Activated T-cell treated with anti-CD3 and anti-CD28 coated beads, Interleukin-2, amount 50 U/mL, for 72 hours (primary cell): ENCODE measurements around the gene MLX. TPM values are rescaled to one million over a fixed set of nuclear protein-coding genes. Genes with fewer than 3 reads are reported as not detected.
"Not testable (repeated sequence)": the region's sequence is repeated elsewhere in the genome, so short reads cannot be mapped to it uniquely, and the experiment has no call there.

Experiments used
- ATAC-seq, 2 donors: fragments of 150-1000 bp; cut with Tn5 transposase; replicated peaks in 1 of 2; 2 replicates each; pipeline ENCODE4 v1.10.0; 2021; ENCODE audit warnings: moderate library complexity in 2 of 2, mild to moderate bottlenecking in 1 of 2
- DNase-seq, 2 donors: peaks; one replicate each; pipeline ENCODE4 v3.0.0; 2021 to 2022; ENCODE audit warnings: mixed read lengths in 1 of 2
- H3K27ac Mint-ChIP-seq: one replicate; pipeline ENCODE4 v1.8.0; 2022; ENCODE audit warnings: mild to moderate bottlenecking, moderate library complexity, mixed read lengths
- H3K27me3 Mint-ChIP-seq: one replicate; pipeline ENCODE4 v1.8.0; 2022; ENCODE audit warnings: low read depth, mixed read lengths
- H3K36me3 Mint-ChIP-seq, 2 donors: one replicate each; pipeline ENCODE4 v1.8.0; 2022; ENCODE audit warnings: mixed read lengths in 2 of 2, mild to moderate bottlenecking in 1 of 2; ENCODE audit not compliant: insufficient read depth in 2 of 2
- H3K4me1 Mint-ChIP-seq: one replicate; pipeline ENCODE4 v1.8.0; 2022; ENCODE audit warnings: low read depth, mixed read lengths
- H3K4me3 Mint-ChIP-seq, 2 donors: one replicate each; pipeline ENCODE4 v1.8.0; 2022; ENCODE audit warnings: mild to moderate bottlenecking in 2 of 2, mixed read lengths in 2 of 2, moderate library complexity in 2 of 2
- H3K9me3 Mint-ChIP-seq, 2 donors: one replicate each; pipeline ENCODE4 v1.8.0; 2022; ENCODE audit warnings: mixed read lengths in 2 of 2
- total RNA-seq, 2 donors: library from RNA; stranded (reverse); gene quantifications; one replicate each; pipeline ENCODE4 v1.2.3, GENCODE V29; 2022

The MLX gene
- total RNA-seq, 2 donors from 2014 or later, result 38.8 to 41.2 TPM

DNA sequence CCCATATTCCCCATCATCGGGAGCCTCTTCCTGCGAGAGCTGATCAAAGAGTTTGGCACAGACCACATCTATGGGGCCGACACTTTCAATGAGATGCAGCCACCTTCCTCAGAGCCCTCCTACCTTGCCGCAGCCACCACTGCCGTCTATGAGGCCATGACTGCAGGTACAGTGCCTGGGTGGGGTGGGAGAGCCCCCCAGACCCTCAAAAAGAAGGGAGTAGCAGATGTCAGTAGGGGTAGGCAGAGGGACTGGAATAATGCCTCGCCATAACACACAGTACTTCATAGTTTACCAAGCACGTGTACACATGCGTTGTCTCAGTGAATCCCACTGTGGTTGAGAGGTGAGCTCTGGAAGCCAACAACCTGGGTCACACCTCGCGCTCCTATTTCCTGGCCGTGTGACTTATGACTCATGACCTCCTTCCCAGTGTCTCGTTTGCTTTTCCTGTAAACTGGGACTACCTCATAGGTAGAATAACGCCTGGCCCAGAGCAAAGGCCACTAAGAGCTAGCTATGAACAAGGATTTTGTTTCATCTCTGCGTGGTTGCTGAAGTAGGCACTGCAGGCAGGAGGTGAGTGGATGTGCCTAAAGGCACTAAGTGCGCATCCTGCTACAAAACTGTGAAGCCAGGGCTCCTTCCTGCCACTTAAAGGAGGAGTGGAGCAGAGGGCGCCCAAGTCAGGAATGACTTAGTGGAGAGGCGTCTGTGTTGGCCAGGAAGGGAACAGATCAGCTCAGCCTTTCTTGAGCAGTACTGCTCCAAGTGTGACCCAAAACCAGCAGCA is 25.7 kb upstream of the MLX start:
- peak overlapping the region in 1 of 2 donors; percentile 35 for H3K4me3 Mint-ChIP-seq
- peak; percentile 24 to 25 for ATAC-seq

DNA sequence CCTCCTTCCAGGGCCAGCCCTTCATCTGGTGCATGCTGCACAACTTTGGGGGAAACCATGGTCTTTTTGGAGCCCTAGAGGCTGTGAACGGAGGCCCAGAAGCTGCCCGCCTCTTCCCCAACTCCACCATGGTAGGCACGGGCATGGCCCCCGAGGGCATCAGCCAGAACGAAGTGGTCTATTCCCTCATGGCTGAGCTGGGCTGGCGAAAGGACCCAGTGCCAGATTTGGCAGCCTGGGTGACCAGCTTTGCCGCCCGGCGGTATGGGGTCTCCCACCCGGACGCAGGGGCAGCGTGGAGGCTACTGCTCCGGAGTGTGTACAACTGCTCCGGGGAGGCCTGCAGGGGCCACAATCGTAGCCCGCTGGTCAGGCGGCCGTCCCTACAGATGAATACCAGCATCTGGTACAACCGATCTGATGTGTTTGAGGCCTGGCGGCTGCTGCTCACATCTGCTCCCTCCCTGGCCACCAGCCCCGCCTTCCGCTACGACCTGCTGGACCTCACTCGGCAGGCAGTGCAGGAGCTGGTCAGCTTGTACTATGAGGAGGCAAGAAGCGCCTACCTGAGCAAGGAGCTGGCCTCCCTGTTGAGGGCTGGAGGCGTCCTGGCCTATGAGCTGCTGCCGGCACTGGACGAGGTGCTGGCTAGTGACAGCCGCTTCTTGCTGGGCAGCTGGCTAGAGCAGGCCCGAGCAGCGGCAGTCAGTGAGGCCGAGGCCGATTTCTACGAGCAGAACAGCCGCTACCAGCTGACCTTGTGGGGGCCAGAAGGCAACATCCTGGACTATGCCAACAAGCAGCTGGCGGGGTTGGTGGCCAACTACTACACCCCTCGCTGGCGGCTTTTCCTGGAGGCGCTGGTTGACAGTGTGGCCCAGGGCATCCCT is 23.5 kb upstream of the MLX start:
- Mint-ChIP-seq H3K36me3 (peaks cover 0 to 7% of the 10 kb centered on the region in 2 donors), H3K27ac (no peak overlapping the region), H3K27me3 (no peaks in the 10 kb centered on the region), H3K4me3 (no peak overlapping the region), H3K4me1 (peaks cover 24% of the 10 kb centered on the region), H3K9me3 (no peaks in the 10 kb centered on the region)
- DNase-seq (no peak), ATAC-seq (no peak)

More for the DNA sequence above, 25.7 kb upstream of the MLX start:
- DNase-seq, result no peak
- no peaks in the 10 kb centered on the region for H3K9me3 Mint-ChIP-seq
- H3K36me3 Mint-ChIP-seq, result peaks cover 0 to 7% of the 10 kb centered on the region in 2 donors
- no peaks in the 10 kb centered on the region for H3K27me3 Mint-ChIP-seq
- H3K27ac Mint-ChIP-seq, result no peak overlapping the region
- peaks cover 39% of the 10 kb centered on the region for H3K4me1 Mint-ChIP-seq

DNA sequence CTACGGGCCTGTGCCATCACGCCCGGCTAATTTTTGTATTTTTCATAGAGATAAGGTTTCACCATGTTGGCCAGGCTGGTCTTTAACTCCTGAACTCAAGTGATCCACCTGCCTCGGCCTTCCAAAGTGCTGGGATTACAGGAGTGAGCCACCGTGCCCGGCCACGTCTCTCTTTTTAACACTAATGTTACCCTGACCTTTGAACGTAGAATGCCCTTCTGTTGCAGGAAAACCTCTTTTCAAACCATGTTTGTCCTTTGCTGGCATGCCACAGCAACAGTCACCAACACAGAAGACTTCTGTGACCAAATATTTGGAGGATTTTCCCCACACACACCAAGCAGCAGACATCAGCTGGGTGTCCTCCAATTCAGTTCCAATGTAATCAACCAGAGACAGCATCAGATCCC is 22.0 kb upstream of the MLX start:
- DNase-seq, result no peak
- ATAC-seq, result no peak
- peaks cover 26% of the 10 kb centered on the region for H3K4me1 Mint-ChIP-seq
- no peaks in the 10 kb centered on the region for H3K36me3 Mint-ChIP-seq
- no peaks in the 10 kb centered on the region for H3K27me3 Mint-ChIP-seq
- no peak overlapping the region for H3K4me3 Mint-ChIP-seq
- H3K27ac Mint-ChIP-seq, result no peak overlapping the region
- no peaks in the 10 kb centered on the region for H3K9me3 Mint-ChIP-seq

DNA sequence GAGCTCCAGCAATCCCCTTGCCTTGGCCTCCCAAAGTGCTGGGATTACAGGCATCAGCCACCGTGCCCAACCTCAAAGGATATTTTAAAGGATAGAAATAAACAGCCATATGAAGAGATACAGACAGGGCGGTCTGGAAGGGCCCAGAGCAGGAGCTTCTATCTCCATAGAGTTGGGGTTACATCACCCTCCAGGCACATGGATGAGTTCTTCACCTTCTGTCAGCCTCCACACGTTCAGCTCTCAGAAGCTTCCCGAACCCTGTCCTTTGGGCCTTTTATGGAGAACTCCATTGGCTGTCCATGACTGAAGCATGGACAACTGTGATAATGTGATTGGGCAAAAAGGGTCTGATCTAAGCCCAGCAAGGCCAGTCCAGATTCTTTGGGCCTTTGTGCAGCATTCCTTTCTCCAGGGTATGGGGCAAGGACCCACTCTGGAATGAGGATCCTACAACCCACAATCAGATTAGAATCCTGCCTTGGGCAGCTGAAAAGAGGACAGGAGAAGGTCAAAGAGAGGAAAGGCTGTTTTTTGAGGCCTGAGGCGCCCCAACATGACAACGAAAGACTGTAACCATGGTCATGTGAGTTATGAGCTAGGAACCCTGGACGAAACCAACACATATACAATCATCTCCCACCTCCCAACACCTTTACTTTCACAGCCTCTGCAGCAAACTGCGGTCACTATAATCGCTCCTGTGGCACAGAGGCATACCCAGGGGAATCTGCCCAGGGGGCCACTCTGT is 21.0 kb upstream of the MLX start:
- not testable (repeated sequence) for DNase-seq, H3K27me3 Mint-ChIP-seq, H3K36me3 Mint-ChIP-seq, H3K4me3 Mint-ChIP-seq, H3K27ac Mint-ChIP-seq, H3K9me3 Mint-ChIP-seq, ATAC-seq
- peaks cover 19% of the 10 kb centered on the region for H3K4me1 Mint-ChIP-seq

DNA sequence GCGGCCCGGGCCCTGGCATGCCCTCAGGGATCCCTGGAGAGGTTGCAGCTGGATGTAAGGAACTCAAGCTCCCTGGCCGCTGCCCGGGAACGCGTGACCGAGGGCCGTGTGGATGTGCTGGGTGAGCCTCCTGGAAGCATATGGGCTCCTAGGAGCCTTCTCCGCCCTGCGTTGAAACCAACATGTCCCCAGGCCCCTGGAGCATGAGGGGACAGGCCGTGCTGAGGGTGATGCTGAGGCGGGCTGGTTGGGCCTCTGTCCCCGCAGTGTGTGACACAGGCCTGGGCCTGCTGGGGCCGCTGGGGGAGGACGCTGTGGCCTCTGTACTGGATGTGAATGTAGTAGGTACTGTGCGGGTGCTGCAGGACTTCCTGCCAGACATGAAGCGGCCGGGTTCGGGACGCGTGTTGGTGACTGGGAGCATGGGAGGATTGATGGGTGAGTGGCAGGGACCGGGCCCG is 19.9 kb upstream of the MLX start:
- Mint-ChIP-seq H3K36me3 (no peaks in the 10 kb centered on the region), H3K27ac (no peak overlapping the region)

DNA sequence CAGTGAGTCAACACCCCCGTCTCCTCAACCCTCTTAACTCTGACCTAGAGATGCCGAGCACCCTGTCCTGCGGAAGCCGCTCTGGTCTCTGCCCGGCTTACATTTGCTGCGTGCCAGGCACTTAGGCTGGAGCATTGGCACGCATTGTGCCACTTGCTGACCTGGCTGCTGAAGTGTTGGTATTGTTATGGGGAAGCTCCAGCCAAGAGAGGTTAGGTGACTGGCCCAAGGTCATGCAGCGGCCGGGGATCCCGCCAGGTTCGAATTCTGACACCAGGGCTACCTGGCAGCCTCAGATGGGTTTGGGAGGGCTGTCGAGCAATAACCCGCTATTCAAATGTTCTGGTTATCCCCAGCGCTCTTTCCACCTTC is 19.2 kb upstream of the MLX start:
- Mint-ChIP-seq H3K9me3 (no peaks in the 10 kb centered on the region), H3K4me1 (peaks cover 18% of the 10 kb centered on the region), H3K36me3 (no peaks in the 10 kb centered on the region), H3K27ac (no peak overlapping the region), H3K27me3 (no peaks in the 10 kb centered on the region), H3K4me3 (peak overlapping the region in 1 of 2 donors; percentile 56)
- DNase-seq (no peak), ATAC-seq (no peak)

More for the DNA sequence above, 19.9 kb upstream of the MLX start:
- Mint-ChIP-seq H3K4me3 (peak overlapping the region in 1 of 2 donors; percentile 12), H3K4me1 (peaks cover 14% of the 10 kb centered on the region), H3K27me3 (no peaks in the 10 kb centered on the region), H3K9me3 (no peaks in the 10 kb centered on the region)
- ATAC-seq (no peak), DNase-seq (no peak)

DNA sequence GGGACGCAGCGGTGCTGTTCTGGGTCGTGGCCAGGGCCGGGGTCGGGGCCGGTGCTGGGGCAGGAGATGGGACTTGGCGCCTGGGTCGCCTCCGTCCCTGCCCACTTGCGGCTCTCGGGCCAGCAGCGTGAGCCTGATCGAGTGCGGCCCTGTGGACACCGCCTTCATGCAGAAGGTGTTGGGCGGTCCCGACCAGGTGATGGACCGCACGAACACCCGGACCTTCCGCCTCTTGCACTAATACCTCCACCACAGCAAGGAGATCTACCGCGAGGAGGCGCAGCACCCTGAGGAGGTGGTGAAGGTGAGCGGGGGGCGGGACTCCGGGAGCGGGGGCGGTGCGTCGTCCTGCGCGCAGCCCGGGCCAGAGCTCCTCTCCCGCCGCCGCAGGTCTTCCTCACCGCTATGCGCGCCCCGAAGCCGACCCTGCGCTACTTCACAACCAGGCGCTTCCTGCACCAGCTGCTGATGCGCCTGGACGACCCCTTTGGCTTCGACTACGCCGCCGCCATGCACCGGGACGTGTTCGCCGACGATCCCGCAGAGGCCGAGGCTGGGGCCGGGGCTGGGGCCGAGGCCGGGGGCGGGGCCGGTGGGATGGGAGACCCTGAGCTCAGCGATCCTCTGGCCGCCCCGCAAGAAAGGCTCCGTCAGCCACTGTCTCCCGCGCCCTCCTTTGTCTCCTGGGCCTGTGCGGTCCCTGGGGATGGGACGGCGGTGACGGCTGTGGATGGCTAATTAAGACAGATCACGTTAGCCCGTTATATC is 18.6 kb upstream of the MLX start:
- peak; percentile 84 to 90 for ATAC-seq
- no peaks in the 10 kb centered on the region for H3K36me3 Mint-ChIP-seq
- H3K4me3 Mint-ChIP-seq, result peak overlapping the region; percentile 35 to 56

DNA sequence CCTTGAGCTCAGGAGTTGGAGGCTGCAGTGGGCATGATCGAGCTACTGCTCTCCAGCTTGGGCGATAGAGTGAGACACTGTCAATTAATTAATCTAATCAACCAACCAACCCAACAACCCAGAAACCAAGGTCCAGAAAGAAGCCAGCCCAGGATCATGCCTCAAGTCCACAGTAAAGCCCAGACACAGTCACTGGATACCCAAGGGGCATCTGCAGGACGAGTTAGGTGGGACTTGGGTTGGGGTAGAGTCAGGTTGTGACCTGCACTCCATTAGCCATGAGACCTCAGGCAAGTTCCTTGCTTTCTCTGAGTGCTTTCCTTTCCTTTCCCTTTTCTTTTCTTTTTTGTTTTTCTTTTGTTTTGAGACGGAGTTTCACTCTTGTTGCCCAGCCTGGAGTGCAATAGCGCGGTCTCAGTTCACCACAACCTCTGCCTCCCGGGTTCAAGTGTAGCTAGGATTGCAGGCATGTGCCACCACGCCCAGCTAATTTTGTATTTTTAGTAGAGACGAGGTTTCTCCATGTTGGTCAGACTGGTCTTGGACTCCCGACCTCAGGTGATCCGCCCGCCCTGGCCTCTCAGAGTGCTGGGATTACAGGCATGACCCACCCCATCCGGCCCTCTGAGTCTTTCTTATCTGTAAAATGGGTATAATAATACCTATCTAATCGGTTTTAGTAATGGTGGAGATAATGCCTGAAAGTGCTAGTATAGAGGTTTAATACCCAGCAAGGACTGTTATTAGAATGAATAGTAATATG is 17.7 kb upstream of the MLX start:
- H3K4me1 Mint-ChIP-seq, result peaks cover 22% of the 10 kb centered on the region
- ATAC-seq, result no peak
- H3K36me3 Mint-ChIP-seq, result no peaks in the 10 kb centered on the region
- H3K4me3 Mint-ChIP-seq, result peak overlapping the region; percentile 35 to 56
- no peak for DNase-seq
- no peaks in the 10 kb centered on the region for H3K27me3 Mint-ChIP-seq
- no peak overlapping the region for H3K27ac Mint-ChIP-seq
- H3K9me3 Mint-ChIP-seq, result no peaks in the 10 kb centered on the region

More for the DNA sequence above, 18.6 kb upstream of the MLX start:
- H3K9me3 Mint-ChIP-seq, result no peaks in the 10 kb centered on the region
- peaks cover 22% of the 10 kb centered on the region for H3K4me1 Mint-ChIP-seq
- no peak overlapping the region for H3K27ac Mint-ChIP-seq
- peak; percentile 82 to 91 for DNase-seq
- no peaks in the 10 kb centered on the region for H3K27me3 Mint-ChIP-seq

DNA sequence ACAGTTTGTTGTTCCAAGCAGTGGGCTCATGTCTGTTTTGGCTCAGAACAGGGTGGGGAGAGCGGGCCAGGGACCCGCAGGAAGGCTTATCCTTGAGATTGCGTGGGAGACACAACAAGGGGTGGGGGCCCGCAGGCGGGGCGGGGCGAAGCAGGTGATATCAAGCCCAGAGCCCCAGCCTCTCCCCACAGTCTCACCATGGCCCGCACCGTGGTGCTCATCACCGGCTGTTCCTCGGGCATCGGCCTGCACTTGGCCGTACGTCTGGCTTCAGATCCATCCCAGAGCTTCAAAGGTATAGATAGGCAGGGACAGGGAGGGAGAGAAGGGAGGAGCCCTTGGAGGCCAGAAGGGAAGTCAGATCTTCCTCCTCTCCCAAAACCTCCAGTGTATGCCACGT is 14.2 kb upstream of the MLX start, which contains the start of gene HSD17B1:
TSS of gene HSD17B1 (plus strand) at position 188 of the 400 bp plus-strand sequence. CDS start at position 199, 11 bp downstream.
- ATAC-seq, H3K27ac Mint-ChIP-seq, H3K27me3 Mint-ChIP-seq, H3K36me3 Mint-ChIP-seq, DNase-seq, H3K9me3 Mint-ChIP-seq: not testable (repeated sequence)
- Mint-ChIP-seq H3K4me3 (peak within 1 kb of the TSS; percentile 88 to 94), H3K4me1 (peaks cover 30% of the 10 kb centered on the region)

DNA sequence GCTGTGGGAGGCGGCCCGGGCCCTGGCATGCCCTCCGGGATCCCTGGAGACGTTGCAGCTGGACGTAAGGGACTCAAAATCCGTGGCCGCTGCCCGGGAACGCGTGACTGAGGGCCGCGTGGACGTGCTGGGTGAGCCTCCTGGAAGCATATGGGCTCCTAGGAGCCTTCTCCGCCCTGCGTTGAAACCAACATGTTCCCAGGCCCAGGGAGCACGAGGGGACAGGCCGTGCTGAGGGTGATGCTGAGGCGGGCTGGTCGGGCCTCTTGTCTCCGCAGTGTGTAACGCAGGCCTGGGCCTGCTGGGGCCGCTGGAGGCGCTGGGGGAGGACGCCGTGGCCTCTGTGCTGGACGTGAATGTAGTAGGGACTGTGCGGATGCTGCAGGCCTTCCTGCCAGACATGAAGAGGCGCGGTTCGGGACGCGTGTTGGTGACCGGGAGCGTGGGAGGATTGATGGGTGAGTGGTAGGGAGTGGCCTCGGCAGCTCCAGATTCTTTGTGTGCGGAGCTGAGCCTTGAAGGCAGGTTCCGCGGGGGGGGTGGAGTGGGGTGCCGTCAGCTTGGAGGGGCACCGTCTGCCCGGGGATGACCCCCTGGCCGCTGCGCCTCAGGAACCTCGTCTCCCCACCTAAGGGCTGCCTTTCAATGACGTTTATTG is 13.6 kb upstream of the MLX start:
- Mint-ChIP-seq H3K36me3 (no peaks in the 10 kb centered on the region), H3K27ac (no peak overlapping the region), H3K9me3 (no peaks in the 10 kb centered on the region), H3K27me3 (no peaks in the 10 kb centered on the region), H3K4me1 (peaks cover 30% of the 10 kb centered on the region), H3K4me3 (peak overlapping the region; percentile 88 to 94)
- no peak for ATAC-seq
- DNase-seq, result no peak

DNA sequence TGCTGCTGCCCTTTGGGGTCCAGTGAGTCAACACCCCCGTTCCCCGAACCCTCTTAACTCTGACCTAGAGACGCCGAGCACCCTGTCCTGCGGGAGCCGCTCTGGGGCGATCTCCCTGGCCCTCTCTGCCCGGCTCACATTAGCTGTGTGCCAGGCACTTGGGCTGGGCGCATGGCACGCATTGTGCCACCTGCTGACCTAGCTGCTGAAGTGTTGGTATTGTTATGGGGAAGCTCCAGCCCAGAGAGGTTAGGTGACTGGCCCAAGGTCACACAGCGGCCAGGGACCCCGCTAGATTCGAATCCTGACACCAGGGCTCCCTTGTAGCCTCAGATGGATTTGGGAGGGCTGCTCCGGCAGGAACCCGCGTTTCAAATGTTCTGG is 13.0 kb upstream of the MLX start:
- no peak overlapping the region for H3K27ac Mint-ChIP-seq

More for the DNA sequence above, 13.0 kb upstream of the MLX start:
- DNase-seq (peak in 1 of 2 donors; percentile 16), ATAC-seq (no peak)
- Mint-ChIP-seq H3K4me1 (peaks cover 27% of the 10 kb centered on the region), H3K9me3 (no peaks in the 10 kb centered on the region), H3K27me3 (no peaks in the 10 kb centered on the region), H3K4me3 (peak overlapping the region; percentile 88 to 94), H3K36me3 (no peaks in the 10 kb centered on the region)
